ENCODE results near the gene SSB. TPM values are rescaled to one million over a fixed set of nuclear protein-coding genes. Genes with fewer than 3 reads are reported as not detected.

Gene SSB
- total and polyA plus RNA-seq, 2 donors from 2014 or later: 82.0 to 86.6 TPM

DNA sequence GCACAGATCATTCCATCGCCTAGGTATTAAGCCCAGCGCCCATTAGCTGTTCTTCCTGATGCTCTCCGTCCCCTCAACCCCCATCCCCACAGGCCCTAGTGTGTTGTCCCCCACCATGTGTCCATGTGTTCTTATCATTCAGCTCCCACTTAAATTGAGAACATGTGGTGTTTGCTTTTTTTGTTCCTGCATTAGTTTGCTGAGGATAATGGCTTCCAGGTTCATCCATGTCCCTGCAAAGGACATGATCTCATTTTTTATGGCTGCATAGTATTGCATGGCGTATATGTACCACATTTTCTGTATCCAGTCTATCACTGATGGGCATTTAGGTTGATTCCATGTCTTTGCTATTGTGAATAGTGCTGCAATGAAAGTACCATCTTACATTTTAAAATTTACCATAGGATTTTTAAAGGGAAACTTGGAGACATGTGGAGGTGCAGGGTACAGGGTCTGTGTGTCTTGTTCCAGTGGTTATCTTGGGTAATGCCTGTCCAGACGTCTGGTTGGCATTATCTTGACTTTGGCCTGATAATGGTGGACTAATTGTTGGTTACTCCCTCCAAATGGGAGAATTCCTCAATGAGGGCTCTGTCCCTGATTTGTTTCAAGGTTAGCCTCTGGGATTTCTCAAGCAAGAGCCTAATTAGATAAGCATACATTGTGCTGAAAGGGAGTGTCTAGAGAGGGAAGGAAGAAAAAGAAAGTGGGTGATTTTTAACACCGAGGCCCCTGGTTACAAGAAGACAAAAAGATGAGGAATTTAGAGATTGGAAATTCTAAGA is 43.4 kb upstream of the SSB start:
- Histone ChIP-seq H3K4me3 (ENCODE audit: low read length in 3 of 3) (no peak overlapping the region), H3K9me3 (ENCODE audit: control insufficient read depth in 2 of 3, insufficient read depth in 1 of 3, low read length in 3 of 3) (no peaks in the 10 kb centered on the region), H3K27ac (ENCODE audit: low read depth in 2 of 2, low read length in 2 of 2) (no peak overlapping the region), H3K4me1 (ENCODE audit: control insufficient read depth in 2 of 3, insufficient read depth in 2 of 3, low read depth in 1 of 3, low read length in 3 of 3) (no peaks in the 10 kb centered on the region), H3K36me3 (ENCODE audit: control insufficient read depth in 2 of 3, insufficient read depth in 3 of 3, low read length in 3 of 3) (no peaks in the 10 kb centered on the region), H3K9ac (ENCODE audit: low read length in 3 of 3) (no peak overlapping the region), H3K27me3 (ENCODE audit: control insufficient read depth, insufficient read depth, low read length) (no peaks in the 10 kb centered on the region)
- DNase-seq: no peak
- no peak for FAIRE-seq
- intact Hi-C loops (cut with DNase I): no loop called here
- TF ChIP-seq, protein P1, sequence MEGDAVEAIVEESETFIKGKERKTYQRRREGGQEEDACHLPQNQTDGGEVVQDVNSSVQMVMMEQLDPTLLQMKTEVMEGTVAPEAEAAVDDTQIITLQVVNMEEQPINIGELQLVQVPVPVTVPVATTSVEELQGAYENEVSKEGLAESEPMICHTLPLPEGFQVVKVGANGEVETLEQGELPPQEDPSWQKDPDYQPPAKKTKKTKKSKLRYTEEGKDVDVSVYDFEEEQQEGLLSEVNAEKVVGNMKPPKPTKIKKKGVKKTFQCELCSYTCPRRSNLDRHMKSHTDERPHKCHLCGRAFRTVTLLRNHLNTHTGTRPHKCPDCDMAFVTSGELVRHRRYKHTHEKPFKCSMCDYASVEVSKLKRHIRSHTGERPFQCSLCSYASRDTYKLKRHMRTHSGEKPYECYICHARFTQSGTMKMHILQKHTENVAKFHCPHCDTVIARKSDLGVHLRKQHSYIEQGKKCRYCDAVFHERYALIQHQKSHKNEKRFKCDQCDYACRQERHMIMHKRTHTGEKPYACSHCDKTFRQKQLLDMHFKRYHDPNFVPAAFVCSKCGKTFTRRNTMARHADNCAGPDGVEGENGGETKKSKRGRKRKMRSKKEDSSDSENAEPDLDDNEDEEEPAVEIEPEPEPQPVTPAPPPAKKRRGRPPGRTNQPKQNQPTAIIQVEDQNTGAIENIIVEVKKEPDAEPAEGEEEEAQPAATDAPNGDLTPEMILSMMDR (IDR thresholded peaks at IDR 0.05; ENCODE audit: borderline replicate concordance, extremely low read depth, insufficient read depth): no peak

DNA sequence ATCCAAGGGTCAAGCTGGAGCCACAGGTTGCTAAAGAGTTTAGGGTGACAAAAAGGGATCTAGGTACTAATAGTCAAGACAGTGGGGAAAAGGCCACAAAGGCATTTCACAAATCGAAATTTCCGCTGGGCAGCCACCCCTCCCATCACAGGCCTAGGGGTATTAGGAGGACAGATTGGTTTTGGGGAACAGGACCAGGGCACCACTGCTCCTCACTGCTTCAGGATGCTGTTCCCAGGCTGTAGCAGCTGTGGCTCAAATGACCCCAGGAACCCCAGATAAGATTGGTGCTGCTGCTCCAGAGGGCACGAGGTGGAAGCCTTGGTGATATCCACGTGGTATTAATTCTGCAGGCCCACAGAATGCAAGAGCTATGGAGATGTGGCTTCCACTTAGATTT is 42.3 kb upstream of the SSB start:
- no peaks in the 10 kb centered on the region for H3K27me3 ChIP-seq (ENCODE audit: control insufficient read depth, insufficient read depth, low read length)
- TF ChIP-seq, protein P1 (IDR thresholded peaks at IDR 0.05; ENCODE audit: borderline replicate concordance, extremely low read depth, insufficient read depth): no peak
- no peak for FAIRE-seq

DNA sequence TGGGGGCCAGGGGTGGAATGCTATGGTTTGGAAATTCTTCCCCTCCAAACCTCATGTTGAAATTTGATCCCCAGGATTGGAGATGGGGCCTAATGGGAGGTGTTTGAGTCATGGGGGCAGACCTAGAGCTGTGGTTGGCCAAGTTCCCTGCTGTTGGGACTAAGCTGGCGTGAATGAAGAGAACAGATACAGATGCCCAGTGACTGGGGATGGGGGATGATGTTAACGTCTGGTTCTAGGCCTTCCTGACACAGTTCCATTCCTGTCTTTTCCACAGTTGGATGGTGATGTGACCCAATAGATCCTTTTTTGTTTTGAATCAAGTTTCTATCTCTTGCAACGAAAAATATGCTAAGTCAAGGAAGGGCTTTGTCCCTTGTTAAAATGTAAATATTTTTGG is 41.3 kb upstream of the SSB start:
- TF ChIP-seq, protein P1 (IDR thresholded peaks at IDR 0.05; ENCODE audit: borderline replicate concordance, extremely low read depth, insufficient read depth): no peak
- H3K27me3 ChIP-seq (ENCODE audit: control insufficient read depth, insufficient read depth, low read length): no peaks in the 10 kb centered on the region
- intact Hi-C loops (cut with DNase I): no loop called here
- no peaks in the 10 kb centered on the region for H3K36me3 ChIP-seq (ENCODE audit: control insufficient read depth in 2 of 3, insufficient read depth in 3 of 3, low read length in 3 of 3)
- H3K4me1 ChIP-seq (ENCODE audit: control insufficient read depth in 2 of 3, insufficient read depth in 2 of 3, low read depth in 1 of 3, low read length in 3 of 3): no peaks in the 10 kb centered on the region
- H3K9me3 ChIP-seq (ENCODE audit: control insufficient read depth in 2 of 3, insufficient read depth in 1 of 3, low read length in 3 of 3): no peaks in the 10 kb centered on the region
- no peak for DNase-seq
- H3K9ac ChIP-seq (ENCODE audit: low read length in 3 of 3): no peak overlapping the region
- no peak overlapping the region for H3K4me3 ChIP-seq (ENCODE audit: low read length in 3 of 3)
- no peak overlapping the region for H3K27ac ChIP-seq (ENCODE audit: low read depth in 2 of 2, low read length in 2 of 2)
- no peak for FAIRE-seq

More for the DNA sequence above, 42.3 kb upstream of the SSB start:
- H3K27ac ChIP-seq (ENCODE audit: low read depth in 2 of 2, low read length in 2 of 2): no peak overlapping the region
- no peak for DNase-seq
- H3K9me3 ChIP-seq (ENCODE audit: control insufficient read depth in 2 of 3, insufficient read depth in 1 of 3, low read length in 3 of 3): no peaks in the 10 kb centered on the region
- H3K36me3 ChIP-seq (ENCODE audit: control insufficient read depth in 2 of 3, insufficient read depth in 3 of 3, low read length in 3 of 3): no peaks in the 10 kb centered on the region
- H3K9ac ChIP-seq (ENCODE audit: low read length in 3 of 3): no peak overlapping the region
- intact Hi-C loops (cut with DNase I): no loop called here
- H3K4me1 ChIP-seq (ENCODE audit: control insufficient read depth in 2 of 3, insufficient read depth in 2 of 3, low read depth in 1 of 3, low read length in 3 of 3): no peaks in the 10 kb centered on the region
- no peak overlapping the region for H3K4me3 ChIP-seq (ENCODE audit: low read length in 3 of 3)
